Smooth muscle cell (in vitro differentiated cells): ENCODE measurements around the gene MTA1. TPM values are rescaled to one million over a fixed set of nuclear protein-coding genes. Genes with fewer than 3 reads are reported as not detected.

Source experiments
- DNase-seq: peaks from one replicate; lab custom pipeline; 2025; ENCODE audit not compliant: unreplicated experiment; lab: John Stamatoyannopoulos, UW
- H2AFZ ChIP-seq: fragments of 200-600 bp; sonication (generic); 2 replicates; pipeline ENCODE4 v1.6.0; 2016; ENCODE audit warnings: antibody characterized with exemption, low read depth, mild to moderate bottlenecking
- H3F3A ChIP-seq: fragments of 200-600 bp; sonication (generic); 2 replicates; pipeline ENCODE4 v1.6.0; 2017; ENCODE audit warnings: antibody characterized with exemption, low read depth
- H3K27ac ChIP-seq: fragments of 200-600 bp; sonication (generic); 2 replicates; pipeline ENCODE4 v1.5.1; 2016; ENCODE audit warnings: low read depth, mild to moderate bottlenecking
- H3K27me3 ChIP-seq: fragments of 200-600 bp; sonication (generic); 2 replicates; pipeline ENCODE4 v1.6.1; 2016; ENCODE audit warnings: low read depth, mild to moderate bottlenecking
- H3K36me3 ChIP-seq: fragments of 200-600 bp; sonication (generic); 2 replicates; pipeline ENCODE4 v1.5.1; 2016; ENCODE audit warnings: low read depth
- H3K4me1 ChIP-seq: fragments of 200-600 bp; sonication (generic); 2 replicates; pipeline ENCODE4 v1.5.1; 2016; ENCODE audit warnings: low read depth
- H3K4me2 ChIP-seq: fragments of 200-600 bp; sonication (generic); 2 replicates; pipeline ENCODE4 v1.6.0; 2016; ENCODE audit warnings: mild to moderate bottlenecking
- H3K4me3 ChIP-seq: fragments of 200-600 bp; sonication (generic); 2 replicates; pipeline ENCODE4 v1.5.1; 2016; ENCODE audit warnings: mild to moderate bottlenecking
- H3K79me2 ChIP-seq: fragments of 200-600 bp; sonication (generic); 2 replicates; pipeline ENCODE4 v1.6.0; 2016; ENCODE audit warnings: low read depth, mild to moderate bottlenecking
- H3K9ac ChIP-seq: fragments of 200-600 bp; sonication (generic); 2 replicates; pipeline ENCODE4 v1.6.0; 2016; ENCODE audit warnings: low read depth
- H3K9me3 ChIP-seq: fragments of 200-600 bp; sonication (generic); replicated peaks from 2 replicates; pipeline ENCODE4 v1.5.1; 2016; ENCODE audit warnings: low read depth
- H4K20me1 ChIP-seq: fragments of 200-600 bp; sonication (generic); 2 replicates; pipeline ENCODE4 v1.6.0; 2016; ENCODE audit warnings: low read depth
- WGBS: methylation state at CpG from one replicate; pipeline ENCODE4 v1.1.7; 2016; ENCODE audit warnings: low lambda C conversion rate; 5-methylcytosine and 5-hydroxymethylcytosine counted together
- polyA plus RNA-seq: library from polyadenylated mRNA; unstranded; fragments of >200 nt; fragmentation: Nextera tagmentation; extraction: Ambion mirVana; gene quantifications from 2 replicates; pipeline ENCODE4 v1.2.1, GENCODE V29; 2016
- total RNA-seq: library from RNA; depleted of rRNA; stranded (reverse); fragments of >200 nt; gene quantifications from 2 replicates; pipeline ENCODE4 v1.2.3, GENCODE V29; 2014
- TF ChIP-seq, protein P1 (sequence below): fragments of 200-600 bp; sonication (generic); IDR thresholded peaks from 2 replicates; pipeline ENCODE4 v1.5.1; 2017; ENCODE audit warnings: borderline replicate concordance, mild to moderate bottlenecking, antibody characterized with exemption; ENCODE audit not compliant: insufficient read depth, poor library complexity, severe bottlenecking

The MTA1 gene
- total and polyA plus RNA-seq, 2 experiments from 2014 or later = 41.3 to 48.7 TPM

DNA sequence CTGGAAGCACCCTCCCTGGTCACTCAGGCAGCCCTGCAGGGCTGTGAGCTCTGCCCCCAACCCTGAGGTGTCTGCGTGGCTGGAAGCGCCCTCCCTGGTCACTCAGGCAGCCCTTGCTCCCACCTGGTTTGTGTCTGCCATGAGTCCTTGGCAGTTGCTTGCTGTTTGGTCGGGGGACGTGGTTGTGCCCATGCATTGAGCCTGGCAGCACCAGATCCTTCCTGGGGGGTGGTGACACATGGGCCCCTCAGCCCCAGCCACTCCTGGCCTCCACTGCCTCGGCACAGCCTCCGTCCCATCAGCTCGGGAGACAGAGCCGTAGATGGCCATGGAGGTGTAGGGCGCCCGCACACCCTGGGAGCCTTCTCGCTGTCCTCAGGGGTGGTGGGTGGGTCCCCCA, 19.6 kb downstream of the MTA1 start:
- Histone ChIP-seq H3K27me3 (no peaks in the 10 kb centered on the region), H3K79me2 (peaks cover 38% of the 10 kb centered on the region), H2AFZ (no peak overlapping the region), H3K4me2 (no peak overlapping the region), H4K20me1 (peaks cover 71% of the 10 kb centered on the region), H3K4me3 (no peak overlapping the region), H3K9me3 (no peaks in the 10 kb centered on the region), H3K4me1 (no peaks in the 10 kb centered on the region), H3K36me3 (no peaks in the 10 kb centered on the region), H3K27ac (no peak overlapping the region), H3F3A (no peaks in the 10 kb centered on the region), H3K9ac (no peak overlapping the region)
- DNase-seq = no peak
- TF ChIP-seq, protein P1, sequence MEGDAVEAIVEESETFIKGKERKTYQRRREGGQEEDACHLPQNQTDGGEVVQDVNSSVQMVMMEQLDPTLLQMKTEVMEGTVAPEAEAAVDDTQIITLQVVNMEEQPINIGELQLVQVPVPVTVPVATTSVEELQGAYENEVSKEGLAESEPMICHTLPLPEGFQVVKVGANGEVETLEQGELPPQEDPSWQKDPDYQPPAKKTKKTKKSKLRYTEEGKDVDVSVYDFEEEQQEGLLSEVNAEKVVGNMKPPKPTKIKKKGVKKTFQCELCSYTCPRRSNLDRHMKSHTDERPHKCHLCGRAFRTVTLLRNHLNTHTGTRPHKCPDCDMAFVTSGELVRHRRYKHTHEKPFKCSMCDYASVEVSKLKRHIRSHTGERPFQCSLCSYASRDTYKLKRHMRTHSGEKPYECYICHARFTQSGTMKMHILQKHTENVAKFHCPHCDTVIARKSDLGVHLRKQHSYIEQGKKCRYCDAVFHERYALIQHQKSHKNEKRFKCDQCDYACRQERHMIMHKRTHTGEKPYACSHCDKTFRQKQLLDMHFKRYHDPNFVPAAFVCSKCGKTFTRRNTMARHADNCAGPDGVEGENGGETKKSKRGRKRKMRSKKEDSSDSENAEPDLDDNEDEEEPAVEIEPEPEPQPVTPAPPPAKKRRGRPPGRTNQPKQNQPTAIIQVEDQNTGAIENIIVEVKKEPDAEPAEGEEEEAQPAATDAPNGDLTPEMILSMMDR = no peak
- WGBS = 99% methylated on average over 11 of the region's 11 CpGs

DNA sequence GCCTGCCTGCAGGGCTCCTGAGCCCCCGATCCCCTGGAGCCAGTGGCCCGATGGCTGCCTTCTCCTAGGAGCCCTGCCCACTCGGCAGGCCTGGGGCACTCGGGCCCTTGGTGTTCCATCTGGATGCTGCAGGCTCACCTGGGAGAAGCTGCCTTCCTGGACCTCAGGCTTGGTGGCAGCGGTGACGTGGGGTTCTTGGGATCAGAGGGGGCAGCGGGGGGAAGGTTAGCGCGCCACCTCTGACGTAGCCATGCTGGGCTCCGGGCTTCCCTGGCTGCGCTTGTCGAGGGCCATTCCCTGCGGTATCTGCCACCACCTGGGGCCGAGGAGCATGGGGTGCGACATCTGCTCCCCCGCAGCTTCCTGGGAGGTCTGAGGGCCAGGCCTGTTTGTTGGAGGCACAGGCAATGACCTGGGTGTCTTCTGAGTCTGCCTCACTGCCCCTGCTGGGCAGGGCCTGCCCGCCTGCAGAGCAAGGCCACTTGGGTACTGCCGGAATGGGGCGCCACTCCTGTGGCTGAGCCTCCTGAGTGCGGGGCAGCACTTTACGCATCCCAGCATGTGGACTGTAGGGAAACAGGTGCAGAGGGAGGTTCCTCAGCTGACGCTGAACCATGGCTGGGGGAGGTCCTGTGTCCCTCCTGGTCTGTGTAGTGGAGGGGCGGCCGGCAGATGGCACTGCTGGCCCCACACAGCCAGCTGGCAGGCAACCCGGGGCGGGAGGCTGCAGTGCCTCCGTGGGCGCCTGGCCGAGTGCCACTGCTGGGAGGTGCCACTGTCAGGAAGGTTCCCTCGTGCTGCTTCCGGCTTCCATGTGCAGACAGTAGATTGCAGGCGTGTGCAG, 20.3 kb downstream of the MTA1 start:
- TF ChIP-seq, protein P1 = no peak
- Histone ChIP-seq H3K4me2 (no peak overlapping the region), H3K4me3 (no peak overlapping the region), H3K79me2 (peaks cover 31% of the 10 kb centered on the region), H3K4me1 (no peaks in the 10 kb centered on the region), H3K27ac (no peak overlapping the region), H3K9me3 (no peaks in the 10 kb centered on the region), H3K27me3 (no peaks in the 10 kb centered on the region), H3K9ac (no peak overlapping the region), H2AFZ (no peak overlapping the region), H3K36me3 (no peaks in the 10 kb centered on the region), H3F3A (no peaks in the 10 kb centered on the region), H4K20me1 (peaks cover 68% of the 10 kb centered on the region)
- DNase-seq = no peak
- WGBS = 96% methylated on average over 33 of the region's 33 CpGs

DNA sequence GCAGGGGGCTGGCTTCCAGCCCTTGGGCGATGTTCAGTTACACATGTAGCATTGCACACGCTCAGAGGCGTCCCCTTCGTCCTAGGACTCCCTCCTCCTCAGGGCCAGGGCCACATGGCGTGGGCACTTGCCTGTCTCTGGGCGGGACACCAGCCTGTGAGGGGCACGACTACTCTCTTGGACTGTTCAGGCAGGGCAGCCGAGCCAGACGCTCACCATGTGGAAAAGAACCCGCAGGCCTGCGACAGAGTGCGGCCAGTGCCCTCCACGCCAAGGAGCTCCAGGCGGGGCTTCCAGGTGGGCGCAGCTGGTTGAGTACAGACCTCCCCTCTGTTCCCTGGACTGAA, 20.9 kb downstream of the MTA1 start:
- Histone ChIP-seq H3K4me2 (no peak overlapping the region), H2AFZ (no peak overlapping the region), H3K79me2 (peaks cover 25% of the 10 kb centered on the region), H3K9ac (no peak overlapping the region), H3K4me1 (no peaks in the 10 kb centered on the region), H3K27me3 (no peaks in the 10 kb centered on the region), H3K27ac (no peak overlapping the region), H4K20me1 (peaks cover 68% of the 10 kb centered on the region), H3K36me3 (no peaks in the 10 kb centered on the region), H3F3A (no peaks in the 10 kb centered on the region), H3K4me3 (no peak overlapping the region), H3K9me3 (no peaks in the 10 kb centered on the region)
- TF ChIP-seq, protein P1 = no peak
- 98% methylated on average over 15 of the region's 15 CpGs for WGBS
- no peak for DNase-seq

DNA sequence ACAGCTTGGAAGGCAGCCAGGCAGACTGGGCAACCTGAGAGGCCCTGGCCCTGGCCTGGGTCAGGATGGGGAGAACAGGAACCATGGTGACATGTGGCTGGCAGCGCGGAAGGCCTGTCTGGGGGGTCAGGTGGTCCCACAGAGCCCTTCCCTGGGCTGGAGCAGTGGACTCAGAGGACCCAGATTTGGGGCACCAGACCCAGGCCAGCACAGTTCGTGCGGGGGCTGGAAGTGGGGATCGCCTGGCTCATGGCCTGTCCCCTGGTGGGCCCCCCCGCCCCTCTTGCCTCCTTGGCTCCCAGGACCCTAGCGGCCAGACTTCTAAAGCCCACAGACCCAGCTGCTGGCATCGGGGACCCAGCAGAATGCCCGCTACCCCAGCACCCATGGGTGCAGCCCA, 21.4 kb downstream of the MTA1 start:
- Histone ChIP-seq H3K36me3 (no peaks in the 10 kb centered on the region), H4K20me1 (peaks cover 68% of the 10 kb centered on the region), H3K79me2 (peaks cover 20% of the 10 kb centered on the region)

More for the DNA sequence above, 21.4 kb downstream of the MTA1 start:
- TF ChIP-seq, protein P1 = no peak
- H3K4me3 ChIP-seq = no peak overlapping the region
- no peak overlapping the region for H3K4me2 ChIP-seq
- no peak overlapping the region for H3K27ac ChIP-seq
- H3K9ac ChIP-seq = no peak overlapping the region
- 96% methylated on average over 6 of the region's 9 CpGs for WGBS
- H3K9me3 ChIP-seq = no peaks in the 10 kb centered on the region
- H3K27me3 ChIP-seq = no peaks in the 10 kb centered on the region
- no peaks in the 10 kb centered on the region for H3F3A ChIP-seq
- no peak overlapping the region for H2AFZ ChIP-seq
- DNase-seq = no peak
- no peaks in the 10 kb centered on the region for H3K4me1 ChIP-seq
